ENCODE data around the gene CALHM1.

DNA sequence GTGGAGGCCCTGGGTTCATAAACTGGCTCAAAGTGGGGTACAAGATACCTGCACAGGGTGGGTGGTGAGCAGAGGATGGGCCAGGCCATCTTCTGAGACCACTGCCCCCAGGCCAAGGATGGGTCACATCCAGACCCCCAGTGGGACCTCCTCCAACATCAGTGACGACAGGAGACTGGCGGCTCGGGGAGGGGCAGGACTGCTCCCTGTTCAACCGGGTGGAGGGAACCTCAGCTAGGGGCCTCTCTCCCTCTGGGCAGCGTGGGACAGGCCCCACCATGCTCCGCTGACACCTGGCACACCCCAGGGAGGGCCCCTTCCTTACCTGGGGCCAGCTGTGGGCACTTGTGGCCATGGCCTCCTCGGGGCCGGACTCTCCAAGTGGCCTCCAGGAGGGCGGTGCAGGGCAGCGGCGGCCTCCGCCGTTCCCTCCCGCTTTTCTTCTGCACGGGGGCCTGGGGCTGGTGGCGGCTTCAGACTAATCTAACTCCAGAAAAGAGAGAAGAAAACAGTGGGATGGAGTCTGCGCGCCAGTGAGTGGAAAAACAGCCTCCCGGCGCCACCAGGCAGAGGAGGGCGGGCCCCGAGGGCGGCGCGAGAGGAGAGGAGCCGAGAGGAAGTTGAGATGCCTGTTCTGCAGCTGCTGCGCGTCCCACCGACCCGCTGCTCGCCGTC, 6.7 kb downstream of the CALHM1 start, which contains the start of gene CALHM2:
- TF ChIP-seq POLR2A (IDR thresholded peaks at IDR 0.05; ENCODE audit: low read depth, low read length) (no peak; the same call in 1 of the 2 replicates), POLR2AphosphoS5 (IDR thresholded peaks at IDR 0.05; ENCODE audit: low read depth, low read length) (no peak)
